ENCODE results near the gene PEX11A.

GRCh38 chr15:89693091-89693490 lies 2.5 kb upstream of the PEX11A start:
- TF ChIP-seq POLR2AphosphoS5 (IDR thresholded peaks at IDR 0.05) (no peak), EP300 (IDR thresholded peaks at IDR 0.05) (no peak)
